Transverse colon (tissue), 4 donors: ENCODE data around the gene ULK4. TPM values are rescaled to one million over a fixed set of nuclear protein-coding genes. Genes with fewer than 3 reads are reported as not detected.
"Not testable (repeated sequence)": the region's sequence is repeated elsewhere in the genome, so short reads cannot be mapped to it uniquely, and the experiment has no call there.

ENCODE experiments used
- DNase-seq: peaks from one replicate; pipeline ENCODE4 v3.0.0-alpha.2; 2019
- H3K27ac ChIP-seq, 4 donors: fragments of 200-600 bp; sonication (generic); 2 replicates each; pipeline ENCODE4 v1.5.1; 2016 to 2018; ENCODE audit warnings: inconsistent platforms in 4 of 4
- H3K27me3 ChIP-seq: fragments of 200-600 bp; sonication (generic); 2 replicates; pipeline ENCODE4 v1.5.1; 2017; ENCODE audit warnings: inconsistent platforms
- H3K36me3 ChIP-seq, 4 donors: fragments of 200-600 bp; sonication (generic); 2 replicates each; pipeline ENCODE4 v1.5.1; 2017 to 2019; ENCODE audit warnings: inconsistent platforms in 4 of 4
- H3K4me1 ChIP-seq, 4 donors: fragments of 200-600 bp; sonication (generic); 2 replicates each; pipeline ENCODE4 v1.5.1; 2017 to 2020; ENCODE audit warnings: inconsistent platforms in 4 of 4
- H3K4me3 ChIP-seq, 4 donors: fragments of 200-600 bp; sonication (generic); 1 replicate in 1 of 4; 2 replicates in 3 of 4; pipeline versions ENCODE4 v1.5.1 to v1.6.1; 2017 to 2019; ENCODE audit warnings: inconsistent platforms in 4 of 4
- H3K9me3 ChIP-seq, 2 donors: fragments of 200-600 bp; sonication (generic); 2 replicates each; pipeline ENCODE4 v1.5.1; 2017 to 2019; ENCODE audit warnings: inconsistent platforms in 2 of 2
- EP300 ChIP-seq: sonication (generic); formaldehyde crosslinking; IDR thresholded peaks from one replicate; pipeline ENCODE4 v1.6.1; 2017; ENCODE audit warnings: antibody characterized with exemption, low read depth
- POLR2A ChIP-seq: fragments of 450-650 bp; IDR thresholded peaks from one replicate; pipeline ENCODE4 v1.6.1; 2016; ENCODE audit warnings: antibody characterized with exemption, mild to moderate bottlenecking, moderate library complexity
- POLR2AphosphoS5 ChIP-seq, 3 donors: sonication (generic); formaldehyde crosslinking; IDR thresholded peaks; one replicate each; pipeline ENCODE4 v1.6.1; 2016; ENCODE audit warnings: antibody characterized with exemption in 3 of 3
- WGBS, 2 donors: methylation state at CpG; one replicate each; pipeline ENCODE4 v1.1.5; 2018; ENCODE audit warnings: low coverage in 1 of 2; 5-methylcytosine and 5-hydroxymethylcytosine counted together
- in situ Hi-C, 4 donors: fragments of 200-750 bp; cut with MboI; loops; one replicate each; pipeline versions ENCODE4 v1.15.0 to v1.15.1; 2017; ENCODE audit warnings: low sequenced_read_pairs in 3 of 4, low pct_ligation_motif_present in 1 of 4, low pct_unique_long_range_greater_than_20kb in 1 of 4
- intact Hi-C: fragments of 100-400 bp; cut with DNase I; formaldehyde crosslinking; loops from one replicate; pipeline ENCODE4 v1.15.1; 2023; ENCODE audit warnings: low total_unique reads
- total RNA-seq, 4 donors: library from RNA; depleted of rRNA; stranded (reverse); fragments of >200 nt; gene quantifications; one replicate each; pipeline ENCODE4 v1.1.0, GENCODE V29; 2016
- TF ChIP-seq, protein P1 (sequence below), 5 experiments: fragments of 200-600 bp in 3 of 5; fragments of 450-650 bp in 2 of 5; sonication (generic) in 3 of 5; IDR thresholded peaks; 1 replicate in 2 of 5; 2 replicates in 3 of 5; pipeline ENCODE4 v1.5.1; 2016 to 2017; ENCODE audit warnings: antibody characterized with exemption in 5 of 5, inconsistent platforms in 3 of 5, mild to moderate bottlenecking in 2 of 5, moderate library complexity in 1 of 5

Gene ULK4
- total RNA-seq, 4 donors from 2014 or later: 4.1 to 19.2 (median 11.7) TPM

DNA sequence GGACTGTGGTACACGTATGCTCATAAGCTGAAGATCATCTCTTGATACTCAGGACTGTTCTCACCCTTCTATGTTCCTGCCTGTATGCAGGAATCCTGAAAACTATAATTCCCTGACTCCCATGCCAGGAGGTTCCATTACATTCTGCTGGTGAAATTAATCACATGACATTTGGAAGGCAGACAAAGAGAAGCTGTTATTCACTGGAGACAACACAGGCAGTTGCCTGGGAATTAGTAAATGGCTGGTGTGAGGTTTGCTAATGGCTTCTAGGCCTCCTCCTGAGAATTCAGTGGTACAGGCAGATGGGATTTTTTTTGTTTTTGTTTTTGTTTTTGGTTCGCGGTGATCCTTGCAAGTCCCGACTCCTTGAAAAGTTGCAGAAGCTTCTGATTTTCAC, 671.2 kb downstream of the ULK4 start:
- TF ChIP-seq, protein P1, sequence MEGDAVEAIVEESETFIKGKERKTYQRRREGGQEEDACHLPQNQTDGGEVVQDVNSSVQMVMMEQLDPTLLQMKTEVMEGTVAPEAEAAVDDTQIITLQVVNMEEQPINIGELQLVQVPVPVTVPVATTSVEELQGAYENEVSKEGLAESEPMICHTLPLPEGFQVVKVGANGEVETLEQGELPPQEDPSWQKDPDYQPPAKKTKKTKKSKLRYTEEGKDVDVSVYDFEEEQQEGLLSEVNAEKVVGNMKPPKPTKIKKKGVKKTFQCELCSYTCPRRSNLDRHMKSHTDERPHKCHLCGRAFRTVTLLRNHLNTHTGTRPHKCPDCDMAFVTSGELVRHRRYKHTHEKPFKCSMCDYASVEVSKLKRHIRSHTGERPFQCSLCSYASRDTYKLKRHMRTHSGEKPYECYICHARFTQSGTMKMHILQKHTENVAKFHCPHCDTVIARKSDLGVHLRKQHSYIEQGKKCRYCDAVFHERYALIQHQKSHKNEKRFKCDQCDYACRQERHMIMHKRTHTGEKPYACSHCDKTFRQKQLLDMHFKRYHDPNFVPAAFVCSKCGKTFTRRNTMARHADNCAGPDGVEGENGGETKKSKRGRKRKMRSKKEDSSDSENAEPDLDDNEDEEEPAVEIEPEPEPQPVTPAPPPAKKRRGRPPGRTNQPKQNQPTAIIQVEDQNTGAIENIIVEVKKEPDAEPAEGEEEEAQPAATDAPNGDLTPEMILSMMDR (IDR thresholded peaks at IDR 0.05): no peak
- no peak for TF ChIP-seq POLR2A
- TF ChIP-seq POLR2AphosphoS5 (IDR thresholded peaks at IDR 0.05): no peak
- TF ChIP-seq EP300: no peak
- Histone ChIP-seq H3K27me3 (no peaks in the 10 kb centered on the region), H3K4me3 (no peak overlapping the region), H3K36me3 (no peaks in the 10 kb centered on the region), H3K4me1 (no peaks in the 10 kb centered on the region), H3K9me3 (no peaks in the 10 kb centered on the region), H3K27ac (no peak overlapping the region)
- DNase-seq: no peak
- WGBS, 2 donors: 88 to 96% methylated on average over 4 of the region's 4 CpGs
- in situ Hi-C loops (no loop called here), intact Hi-C loops (no loop called here)

DNA sequence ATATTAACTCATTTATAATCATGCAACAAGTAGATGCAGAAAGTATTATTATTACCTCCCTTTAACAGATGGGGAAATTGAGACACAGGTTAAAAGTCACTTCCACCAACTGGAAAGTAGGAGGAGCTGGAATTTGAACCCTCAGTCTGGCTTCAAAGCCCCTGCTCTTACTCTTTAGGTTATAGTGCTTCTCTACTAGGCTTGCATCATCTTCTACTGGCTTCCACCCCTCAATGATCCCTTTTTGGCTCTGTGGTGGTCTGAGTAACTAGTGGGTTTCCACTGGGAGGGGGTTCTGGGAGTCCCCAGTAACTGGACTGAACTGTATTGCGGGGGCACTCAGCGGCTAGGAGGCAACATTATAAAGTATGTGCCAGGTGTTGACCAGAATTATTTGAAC, 671.6 kb downstream of the ULK4 start:
- Histone ChIP-seq H3K27ac (no peak overlapping the region), H3K36me3 (no peaks in the 10 kb centered on the region), H3K4me3 (no peak overlapping the region), H3K9me3 (no peaks in the 10 kb centered on the region), H3K27me3 (no peaks in the 10 kb centered on the region), H3K4me1 (no peaks in the 10 kb centered on the region)
- TF ChIP-seq, protein P1 (IDR thresholded peaks at IDR 0.05): no peak
- TF ChIP-seq POLR2AphosphoS5 (IDR thresholded peaks at IDR 0.05) (no peak), POLR2A (no peak), EP300 (no peak)
- whole genome bisulfite sequencing, 2 donors: 89 to 96% methylated on average over 2 of the region's 2 CpGs
- no peak for DNase-seq
- in situ Hi-C loops: no loop called here
- intact Hi-C loops: no loop called here

DNA sequence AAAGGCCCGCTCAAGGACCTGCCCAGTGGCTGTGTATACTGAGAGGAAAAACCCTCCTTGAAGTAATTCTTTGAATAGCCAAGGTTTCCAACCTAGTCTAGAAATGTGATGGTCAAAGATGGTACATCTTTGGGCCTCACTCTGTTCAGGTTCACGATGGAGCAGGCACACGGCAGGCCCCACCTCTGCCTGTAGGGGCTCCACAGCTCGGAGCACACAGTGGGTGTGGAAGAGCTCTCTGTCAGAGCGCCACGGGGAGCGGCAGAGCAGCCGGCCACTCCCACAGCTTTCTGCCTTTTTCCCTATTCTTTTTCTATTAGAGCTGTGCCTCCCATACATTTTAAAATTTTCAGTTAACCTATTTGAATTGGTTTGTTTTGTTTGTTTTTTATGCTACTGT, 673.1 kb downstream of the ULK4 start:
- no peaks in the 10 kb centered on the region for H3K4me1 ChIP-seq
- DNase-seq: no peak
- intact Hi-C loops (no loop called here), in situ Hi-C loops (no loop called here)
- TF ChIP-seq EP300 (no peak), POLR2A (no peak), POLR2AphosphoS5 (IDR thresholded peaks at IDR 0.05) (no peak)
- TF ChIP-seq, protein P1 (IDR thresholded peaks at IDR 0.05): no peak
- WGBS, 2 donors: 86 to 100% methylated on average over 4 to 8 of the region's 8 CpGs
- H3K4me3 ChIP-seq: no peak overlapping the region
- H3K27me3 ChIP-seq: no peaks in the 10 kb centered on the region
- H3K36me3 ChIP-seq: no peaks in the 10 kb centered on the region
- no peaks in the 10 kb centered on the region for H3K9me3 ChIP-seq
- H3K27ac ChIP-seq: no peak overlapping the region

DNA sequence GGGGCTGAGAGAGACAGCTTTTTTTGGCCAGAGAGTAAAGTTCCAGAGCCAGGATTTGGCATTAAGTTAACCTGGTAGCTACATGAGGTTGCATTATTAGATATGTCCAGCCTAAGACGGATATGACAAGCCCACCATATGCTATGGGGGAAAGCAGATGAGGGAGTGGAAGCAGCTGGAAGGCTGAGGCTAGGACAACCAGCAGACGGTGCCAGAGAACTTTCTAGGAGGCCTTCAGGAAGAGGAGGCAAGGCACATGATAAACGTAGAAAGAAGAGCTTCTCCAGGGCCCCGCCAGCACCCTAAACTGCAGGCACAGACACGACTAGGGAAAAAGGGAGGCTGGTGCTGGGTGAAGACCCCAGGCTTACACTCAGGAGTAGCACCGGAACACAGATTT, 675.6 kb downstream of the ULK4 start:
- Histone ChIP-seq H3K4me3 (no peak overlapping the region), H3K27me3 (no peaks in the 10 kb centered on the region), H3K4me1 (no peaks in the 10 kb centered on the region), H3K9me3 (no peaks in the 10 kb centered on the region), H3K36me3 (no peaks in the 10 kb centered on the region), H3K27ac (no peak overlapping the region)
- in situ Hi-C loops (no loop called here), intact Hi-C loops (no loop called here)
- TF ChIP-seq EP300 (no peak), POLR2A (no peak)
- TF ChIP-seq, protein P1 (IDR thresholded peaks at IDR 0.05): no peak
- DNase-seq: no peak
- WGBS, 2 donors: 82 to 84% methylated on average over 3 to 6 of the region's 6 CpGs

DNA sequence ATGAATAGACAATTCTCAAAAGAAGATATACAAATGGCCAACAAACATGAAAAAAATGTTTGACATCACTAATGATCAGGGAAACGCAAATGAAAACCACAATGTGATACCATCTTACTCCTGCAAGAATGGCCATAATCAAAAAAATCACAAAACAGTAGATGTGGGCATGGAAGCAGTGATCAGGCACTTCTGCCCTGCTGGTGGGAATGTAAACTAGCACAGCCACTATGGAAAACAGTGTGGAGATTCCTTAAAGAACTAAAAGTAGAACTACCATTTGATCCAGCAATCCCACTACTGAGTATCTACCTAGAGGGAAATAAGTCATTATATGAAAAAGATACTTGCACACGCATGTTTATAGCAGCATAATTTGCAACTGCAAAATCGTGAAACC, 677.0 kb downstream of the ULK4 start:
- H3K36me3 ChIP-seq, H3K27me3 ChIP-seq, H3K27ac ChIP-seq, DNase-seq, H3K4me1 ChIP-seq, intact Hi-C loops, H3K4me3 ChIP-seq, H3K9me3 ChIP-seq, in situ Hi-C loops: not testable (repeated sequence)
- 81 to 86% methylated on average over 3 of the region's 3 CpGs for WGBS, 2 donors
